ENCODE measurements around the gene GRIK3.
"Not testable (repeated sequence)": the region's sequence is repeated elsewhere in the genome, so short reads cannot be mapped to it uniquely, and the experiment has no call there.

DNA sequence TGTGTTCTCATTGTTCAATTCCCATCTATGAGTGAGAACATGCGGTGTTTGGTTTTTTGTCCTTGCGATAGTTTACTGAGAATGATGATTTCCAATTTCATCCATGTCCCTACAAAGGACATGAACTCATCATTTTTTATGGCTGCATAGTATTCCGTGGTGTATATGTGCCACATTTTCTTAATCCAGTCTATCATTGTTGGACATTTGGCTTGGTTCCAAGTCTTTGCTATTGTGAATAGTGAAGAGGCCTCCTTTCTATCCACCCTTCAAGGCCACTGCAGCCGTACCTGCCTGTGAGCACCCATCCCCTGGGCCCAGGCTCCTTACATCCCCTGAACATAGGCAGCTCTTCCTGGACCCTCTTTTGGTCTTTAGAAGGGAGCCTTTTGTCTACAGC, 266.9 kb downstream of the GRIK3 start:
- not testable (repeated sequence) for TF ChIP-seq POLR2A (IDR thresholded peaks at IDR 0.05; ENCODE audit: control extremely low read depth in 1 of 2, low read depth in 2 of 2, low read length in 2 of 2); JUND (IDR thresholded peaks at IDR 0.05; ENCODE audit: low read length); E2F6 (IDR thresholded peaks at IDR 0.05); CTCF (IDR thresholded peaks at IDR 0.05; ENCODE audit: control extremely low read depth in 1 of 3, insufficient read depth in 1 of 3, low read depth in 1 of 3, low read length in 3 of 3); CHD2 (IDR thresholded peaks at IDR 0.05; ENCODE audit: low read length); EZH2 (IDR thresholded peaks at IDR 0.05; ENCODE audit: low read depth, low read length, severe bottlenecking); HDAC2 (IDR thresholded peaks at IDR 0.05; ENCODE audit: borderline replicate concordance in 1 of 2, low read depth in 2 of 2, low read length in 2 of 2); EP300 (IDR thresholded peaks at IDR 0.05; ENCODE audit: borderline replicate concordance in 1 of 2, low read depth in 2 of 2, low read length in 2 of 2); BRCA1 (IDR thresholded peaks at IDR 0.05; ENCODE audit: low read depth, low read length); SP2 (IDR thresholded peaks at IDR 0.05; ENCODE audit: low read length); ATF3 (IDR thresholded peaks at IDR 0.05; ENCODE audit: insufficient read depth, low read depth, low read length); SIX5 (IDR thresholded peaks at IDR 0.05; ENCODE audit: low read depth, low read length); KDM1A (IDR thresholded peaks at IDR 0.05; ENCODE audit: borderline replicate concordance, low read length)
- TF ChIP-seq, protein P1, sequence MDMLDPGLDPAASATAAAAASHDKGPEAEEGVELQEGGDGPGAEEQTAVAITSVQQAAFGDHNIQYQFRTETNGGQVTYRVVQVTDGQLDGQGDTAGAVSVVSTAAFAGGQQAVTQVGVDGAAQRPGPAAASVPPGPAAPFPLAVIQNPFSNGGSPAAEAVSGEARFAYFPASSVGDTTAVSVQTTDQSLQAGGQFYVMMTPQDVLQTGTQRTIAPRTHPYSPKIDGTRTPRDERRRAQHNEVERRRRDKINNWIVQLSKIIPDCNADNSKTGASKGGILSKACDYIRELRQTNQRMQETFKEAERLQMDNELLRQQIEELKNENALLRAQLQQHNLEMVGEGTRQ (IDR thresholded peaks at IDR 0.05; ENCODE audit: low read length) = not testable (repeated sequence)
